ENCODE measurements around the gene ZFP36. TPM values are rescaled to one million over a fixed set of nuclear protein-coding genes. Genes with fewer than 3 reads are reported as not detected.
A peak's percentile ranks its signal among the peaks of the same experiment; 100 is the strongest.
"Not testable (repeated sequence)": the region's sequence is repeated elsewhere in the genome, so short reads cannot be mapped to it uniquely, and the experiment has no call there.

ZFP36 gene
- polyA plus RNA-seq, 3 donors, result 20.1 to 25.1 (median 22.8) TPM

- peak; percentile 97 for DNase-seq
Measured at GRCh38 chr19:39435499-39436349, 29.1 kb downstream of the ZFP36 start, which contains the start of gene RPS16. Gene RPS16 (minus strand): TSS chr19:39435949. CDS start chr19:39435895, 54 bp downstream.

- DNase-seq, result no peak
Measured at GRCh38 chr19:39436350-39436716, 29.7 kb downstream of the ZFP36 start.

GRCh38 chr19:39438270-39438934 is 31.8 kb downstream of the ZFP36 start:
- no peak for DNase-seq

- DNase-seq, result no peak
Measured at GRCh38 chr19:39444598-39445195, 38.0 kb downstream of the ZFP36 start.

- peak; percentile 97 for DNase-seq
Measured at GRCh38 chr19:39445196-39446111, 38.8 kb downstream of the ZFP36 start, which contains the start of gene SUPT5H. Gene SUPT5H (plus strand): TSS chr19:39445582. CDS start chr19:39445891, 309 bp downstream.

GRCh38 chr19:39446365-39447084 is 39.9 kb downstream of the ZFP36 start:
- DNase-seq, result no peak

- DNase-seq, result no peak
Measured at GRCh38 chr19:39448271-39448670, 41.6 kb downstream of the ZFP36 start.

GRCh38 chr19:39449116-39449797 is 42.6 kb downstream of the ZFP36 start:
- DNase-seq, result no peak

GRCh38 chr19:39451257-39451656 is 44.6 kb downstream of the ZFP36 start:
- DNase-seq, result not testable (repeated sequence)

Other genes with a start within 250 kb of the ZFP36 start
- gene NCCRP1, start 209.9 kb upstream of the ZFP36 start, polyA plus RNA-seq (ENCODE audit: insufficient read length in 3 of 3), result 1 to 10 TPM; 1.3 to 1.9 (median 1.6) TPM
- gene SYCN, start 202.6 kb upstream of the ZFP36 start, polyA plus RNA-seq (ENCODE audit: insufficient read length in 3 of 3), result not detected
- gene IFNL3, start 161.8 kb upstream of the ZFP36 start, polyA plus RNA-seq (ENCODE audit: insufficient read length in 3 of 3), result not detected
- under 1 TPM in 1 of 3 donors, not detected in 2; 0.09 TPM for gene IFNL4, start 158.0 kb upstream of the ZFP36 start, polyA plus RNA-seq (ENCODE audit: insufficient read length in 3 of 3)
- gene IFNL2, start 138.5 kb upstream of the ZFP36 start, polyA plus RNA-seq (ENCODE audit: insufficient read length in 3 of 3), result not detected
- not detected for gene IFNL1, start 110.4 kb upstream of the ZFP36 start, polyA plus RNA-seq (ENCODE audit: insufficient read length in 3 of 3)
- gene LRFN1, start 86.0 kb upstream of the ZFP36 start, polyA plus RNA-seq (ENCODE audit: insufficient read length in 3 of 3), result 1 to 10 TPM; 1.6 to 2.9 (median 2.6) TPM
- gene GMFG, start 70.8 kb upstream of the ZFP36 start, polyA plus RNA-seq (ENCODE audit: insufficient read length in 3 of 3), result 10 to 100 TPM; 18.8 to 25.4 (median 24.1) TPM
- gene SAMD4B, start 64.4 kb upstream of the ZFP36 start, polyA plus RNA-seq (ENCODE audit: insufficient read length in 3 of 3), result 100 to 1,000 TPM; 124 to 155 (median 129) TPM
- 10 to 100 TPM; 63.3 to 79.3 (median 77.1) TPM for gene PAF1, start 15.7 kb upstream of the ZFP36 start, polyA plus RNA-seq (ENCODE audit: insufficient read length in 3 of 3)
- gene MED29, start 15.5 kb upstream of the ZFP36 start, polyA plus RNA-seq (ENCODE audit: insufficient read length in 3 of 3), result 10 to 100 TPM; 39.9 to 42.5 (median 41.3) TPM
- gene PLEKHG2, start 5.8 kb downstream of the ZFP36 start, polyA plus RNA-seq (ENCODE audit: insufficient read length in 3 of 3), result 100 to 1,000 TPM in 1 of 3 donors, 10 to 100 TPM in 2; 81.8 to 135 (median 87.0) TPM
- 1,000 to 10,000 TPM; 1,287 to 1,452 (median 1,291) TPM for gene RPS16, start 29.1 kb downstream of the ZFP36 start, polyA plus RNA-seq (ENCODE audit: insufficient read length in 3 of 3)
- 100 to 1,000 TPM; 149 to 158 (median 149) TPM for gene SUPT5H, start 38.7 kb downstream of the ZFP36 start, polyA plus RNA-seq (ENCODE audit: insufficient read length in 3 of 3)
- 10 to 100 TPM; 78.8 to 92.7 (median 92.5) TPM for gene TIMM50, start 74.0 kb downstream of the ZFP36 start, polyA plus RNA-seq (ENCODE audit: insufficient read length in 3 of 3)
- under 1 TPM; 0.47 to 0.96 (median 0.70) TPM for gene DLL3, start 92.1 kb downstream of the ZFP36 start, polyA plus RNA-seq (ENCODE audit: insufficient read length in 3 of 3)
- gene SELENOV, start 108.3 kb downstream of the ZFP36 start, polyA plus RNA-seq (ENCODE audit: insufficient read length in 3 of 3), result 10 to 100 TPM in 2 of 3 donors, 1 to 10 TPM in 1; 7.4 to 16.0 (median 12.6) TPM
- 1 to 10 TPM; 3.8 to 6.4 (median 5.7) TPM for gene EID2B, start 126.0 kb downstream of the ZFP36 start, polyA plus RNA-seq (ENCODE audit: insufficient read length in 3 of 3)
- 10 to 100 TPM; 18.7 to 22.9 (median 18.8) TPM for gene EID2, start 133.3 kb downstream of the ZFP36 start, polyA plus RNA-seq (ENCODE audit: insufficient read length in 3 of 3)
- not detected for gene LGALS13, start 195.7 kb downstream of the ZFP36 start, polyA plus RNA-seq (ENCODE audit: insufficient read length in 3 of 3)
- not detected for gene LGALS16, start 249.1 kb downstream of the ZFP36 start, polyA plus RNA-seq (ENCODE audit: insufficient read length in 3 of 3)

All from renal pelvis (tissue), 4 donors.